HCT116 (cell line): Measurements from ENCODE around the gene WASF2. TPM values are rescaled to one million over a fixed set of nuclear protein-coding genes. Genes with fewer than 3 reads are reported as not detected.
"Not testable (repeated sequence)": the region's sequence is repeated elsewhere in the genome, so short reads cannot be mapped to it uniquely, and the experiment has no call there.

Experiments used
- ATAC-seq: fragments of 200-7000 bp; cut with Tn5 transposase; 2 replicates; pipeline ENCODE4 v1.9.1; 2020; ENCODE audit warnings: mild to moderate bottlenecking, moderate library complexity
- BruUV-seq: library from RNA; stranded (reverse); fragments of 400-500 nt; replicated peaks from 2 replicates; lab custom pipeline; 2021; lab: Mats Ljungman, UMichigan
- CTCF ChIA-PET: fragments of 300-600 bp; sonication (Branson Sonifier 250); formaldehyde crosslinking; loops from one replicate; lab custom pipeline; 2021; ENCODE audit warnings: antibody characterized with exemption; lab: Charles Lee
- POLR2A ChIA-PET: fragments of 300-600, 350-600 bp; sonication (Branson Sonifier 250); formaldehyde crosslinking; loops from one replicate; lab custom pipeline; 2021; ENCODE audit warnings: antibody characterized with exemption; lab: Charles Lee
- RAD21 ChIA-PET, 2 experiments: fragments of 300-600 bp; sonication (Branson Sonifier 250); formaldehyde crosslinking; loops; one replicate each; lab custom pipeline; 2023; ENCODE audit warnings: low total read pairs in 2 of 2; ENCODE audit not compliant: uncharacterized antibody in 2 of 2, unreplicated experiment in 2 of 2, low non-redundant PET in 1 of 2; lab: Charles Lee
- DNase-seq: peaks from one replicate; pipeline ENCODE4 v3.0.0-alpha.2; 2010; ENCODE audit warnings: low read depth, low spot score
- H2AFZ ChIP-seq: fragments of 200-600 bp; shearing (Covaris generic), sonication (generic); 2 replicates; pipeline ENCODE4 v1.6.1; 2017; ENCODE audit warnings: low read depth, mixed run types, mixed read lengths, antibody characterized with exemption, low read length; ENCODE audit not compliant: poor library complexity, severe bottlenecking
- H3K27ac ChIP-seq: 2 replicates; pipeline ENCODE4 v1.5.1; 2012; ENCODE audit warnings: low read depth, low read length
- H3K27me3 ChIP-seq: fragments of 200-600 bp; sonication (generic); 2 replicates; pipeline ENCODE4 v1.6.1; 2016; ENCODE audit warnings: mixed run types, low read length, mixed read lengths; ENCODE audit not compliant: insufficient read depth
- H3K36me3 ChIP-seq, 2 experiments: fragments of 200-500 bp in 1 of 2; fragments of 200-600 bp in 1 of 2; sonication (Bioruptor generic) in 1 of 2; sonication (generic) in 1 of 2; 2 replicates each; pipeline versions ENCODE4 v1.5.1 to v1.6.1; 2014 to 2016; ENCODE audit warnings: low read length in 2 of 2, inconsistent platforms in 1 of 2, mixed read lengths in 1 of 2, mixed run types in 1 of 2; ENCODE audit not compliant: insufficient read depth in 2 of 2, control insufficient read depth in 1 of 2
- H3K4me1 ChIP-seq, 2 experiments: fragments of 200-600 bp in 1 of 2; sonication (generic) in 1 of 2; 2 replicates each; pipeline versions ENCODE4 v1.5.1 to v1.6.1; 2012 to 2017; ENCODE audit warnings: low read length in 2 of 2, inconsistent platforms in 1 of 2, mild to moderate bottlenecking in 1 of 2, mixed read lengths in 1 of 2, mixed run types in 1 of 2, moderate library complexity in 1 of 2; ENCODE audit not compliant: insufficient read depth in 2 of 2, control insufficient read depth in 1 of 2
- H3K4me2 ChIP-seq: fragments of 200-600 bp; sonication (generic); 2 replicates; pipeline ENCODE4 v1.6.1; 2017; ENCODE audit warnings: mixed run types, low read length, mixed read lengths
- H3K4me3 ChIP-seq, 2 experiments: fragments of 200-600 bp in 1 of 2; sonication (generic) in 1 of 2; replicated peaks in 1 of 2; 2 replicates each; pipeline ENCODE4 v1.5.1; 2011 to 2016; ENCODE audit warnings: low read length in 2 of 2, control low read depth in 1 of 2, low read depth in 1 of 2, mild to moderate bottlenecking in 1 of 2, mixed read lengths in 1 of 2, mixed run types in 1 of 2
- H3K79me2 ChIP-seq: fragments of 200-600 bp; sonication (generic); 2 replicates; pipeline ENCODE4 v1.6.1; 2017; ENCODE audit warnings: mild to moderate bottlenecking, mixed run types, low read length, moderate library complexity, mixed read lengths; ENCODE audit not compliant: insufficient read depth
- H3K9ac ChIP-seq: fragments of 200-600 bp; sonication (generic); 2 replicates; pipeline ENCODE4 v1.6.1; 2016; ENCODE audit warnings: low read length, mixed read lengths
- H3K9me2 ChIP-seq: fragments of 200-600 bp; sonication (generic), shearing (Covaris generic); 2 replicates; pipeline ENCODE4 v1.6.1; 2017; ENCODE audit warnings: mixed run types, mild to moderate bottlenecking, moderate library complexity; ENCODE audit not compliant: insufficient read depth
- H3K9me3 ChIP-seq, 2 experiments: fragments of 200-500 bp in 1 of 2; fragments of 200-600 bp in 1 of 2; sonication (Bioruptor generic) in 1 of 2; sonication (generic) in 1 of 2; 2 replicates each; pipeline ENCODE4 v1.6.1; 2014 to 2017; ENCODE audit warnings: low read length in 2 of 2, mixed read lengths in 2 of 2, inconsistent platforms in 1 of 2, low read depth in 1 of 2, mild to moderate bottlenecking in 1 of 2, mixed run types in 1 of 2, moderate library complexity in 1 of 2; ENCODE audit not compliant: control insufficient read depth in 1 of 2, insufficient read depth in 1 of 2
- H4K20me1 ChIP-seq: fragments of 200-600 bp; sonication (generic), shearing (Covaris generic); 2 replicates; pipeline ENCODE4 v1.6.1; 2017; ENCODE audit warnings: mixed run types, mild to moderate bottlenecking, moderate library complexity; ENCODE audit not compliant: insufficient read depth
- CBX3 ChIP-seq: IDR thresholded peaks from 2 replicates; pipeline ENCODE4 v1.6.1; 2012; ENCODE audit warnings: low read depth
- EZH2 ChIP-seq: fragments of 200-600 bp; sonication (generic); IDR thresholded peaks from 2 replicates; pipeline ENCODE4 v1.6.1; 2017; ENCODE audit warnings: antibody characterized with exemption, mixed run types
- JUND ChIP-seq: IDR thresholded peaks from 2 replicates; pipeline ENCODE4 v1.6.1; 2012
- POLR2A ChIP-seq: IDR thresholded peaks from 2 replicates; pipeline ENCODE4 v1.7.0; 2011; ENCODE audit warnings: borderline replicate concordance; ENCODE audit not compliant: insufficient read depth, insufficient read length; ENCODE audit errors: extremely low read depth
- RAD21 ChIP-seq: IDR thresholded peaks from 2 replicates; pipeline ENCODE4 v1.6.1; 2012; ENCODE audit warnings: low read depth, mild to moderate bottlenecking
- SP1 ChIP-seq: IDR thresholded peaks from 2 replicates; pipeline ENCODE4 v1.6.1; 2012; ENCODE audit warnings: low read depth
- SRF ChIP-seq: IDR thresholded peaks from 2 replicates; pipeline ENCODE4 v1.6.1; 2012; ENCODE audit warnings: low read depth
- ZFX ChIP-seq: fragments of 450-650 bp; IDR thresholded peaks from 2 replicates; pipeline ENCODE4 v1.6.1; 2017
- intact Hi-C: fragments of 100-400 bp; cut with micrococcal nuclease; formaldehyde crosslinking; loops from 2 replicates; pipeline ENCODE4 v1.10.0; 2022
- total RNA-seq: library from RNA; stranded (reverse); gene quantifications from one replicate; pipeline ENCODE4 v1.2.1, GENCODE V29; 2021; ENCODE audit not compliant: unreplicated experiment
- TF ChIP-seq, protein P1 (sequence below): IDR thresholded peaks from 2 replicates; pipeline ENCODE4 v1.6.1; 2012
- TF ChIP-seq, protein P2 (sequence below), 3 experiments: fragments of 200-600 bp in 1 of 3; sonication (generic) in 1 of 3; IDR thresholded peaks in 2 of 3; conservative IDR thresholded peaks in 1 of 3; 2 replicates each; pipeline ENCODE4 v1.5.1; 2012 to 2017; ENCODE audit warnings: low read depth in 2 of 3, low read length in 2 of 3, antibody characterized with exemption in 1 of 3, borderline replicate concordance in 1 of 3, control low read depth in 1 of 3, mild to moderate bottlenecking in 1 of 3, mixed read lengths in 1 of 3, mixed run types in 1 of 3, moderate library complexity in 1 of 3; ENCODE audit not compliant: insufficient read depth in 1 of 3

The WASF2 gene
- total RNA-seq, 1 experiment from 2014 or later: 111 TPM

DNA sequence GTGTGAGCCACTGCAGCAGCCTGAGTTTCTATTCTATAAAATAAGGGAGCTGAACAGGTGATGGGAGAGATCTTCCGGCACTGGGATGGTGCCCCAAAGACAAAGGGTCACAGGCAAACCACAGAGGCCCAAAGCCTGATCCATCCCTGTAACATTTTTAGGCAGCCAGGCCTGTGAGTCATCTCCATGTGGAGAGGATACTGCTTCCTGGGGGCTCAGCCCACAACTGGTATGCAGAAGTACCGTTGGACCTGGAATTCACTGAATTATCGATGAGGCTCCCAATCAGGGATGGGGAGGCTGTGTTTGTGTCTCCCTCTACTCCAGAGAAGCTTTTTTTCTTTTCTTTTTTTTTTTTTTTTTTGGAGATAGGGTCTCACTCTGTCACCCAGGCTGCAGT lies 48.8 kb upstream of the WASF2 start:
- H2AFZ ChIP-seq: no peak overlapping the region

DNA sequence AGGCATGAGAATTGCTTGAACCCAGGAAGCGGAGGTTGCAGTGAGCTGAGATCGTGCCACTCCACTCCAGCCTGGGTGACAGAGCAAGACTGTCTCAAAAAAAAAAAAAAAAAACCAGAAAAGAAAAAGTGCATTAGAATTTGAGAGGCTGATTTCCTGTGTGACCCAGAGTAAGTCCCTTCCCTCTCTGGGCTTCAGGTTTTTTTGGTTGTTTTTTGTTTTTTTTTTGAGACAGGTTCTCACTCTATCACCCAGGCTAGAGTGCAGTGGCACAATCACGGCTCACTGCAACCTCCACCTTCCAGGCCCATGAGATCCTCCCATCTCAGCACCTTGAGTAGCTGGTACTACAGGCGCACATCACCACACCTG lies 48.3 kb upstream of the WASF2 start:
- Histone ChIP-seq H3K4me3 (peak overlapping the region in 1 of 2 experiments; percentile 2; a peak in 2 of 4 replicates), H3K4me1 (peaks cover 70 to 78% of the 10 kb centered on the region in 2 experiments), H3K9ac (peak overlapping the region; percentile 70), H3K79me2 (peaks cover 29% of the 10 kb centered on the region), H3K27ac (peak overlapping the region; percentile 91), H3K4me2 (peak overlapping the region; percentile 80)
- BruUV-seq, intact Hi-C loops, H3K9me3 ChIP-seq, H3K9me2 ChIP-seq, H2AFZ ChIP-seq, H3K36me3 ChIP-seq, H4K20me1 ChIP-seq, ATAC-seq, H3K27me3 ChIP-seq, DNase-seq: not testable (repeated sequence)
- CTCF ChIA-PET: interaction anchor here (0.7 to 3.7 kb wide), 3 partner anchors 19 to 154 kb away, joined by 3 to 19 read pairs (median 3); no protein-coding TSS in a partner anchor
- RAD21 ChIA-PET: interaction anchor here in 1 of 2 experiments (1.1 kb wide), 1 partner anchor 19 kb away, joined by 3 read pairs; no protein-coding TSS in a partner anchor
- POLR2A ChIA-PET: interaction anchor here (0.6 to 1.0 kb wide), 2 partner anchors 19 to 24 kb away, joined by 3 read pairs; no protein-coding TSS in a partner anchor

More for the DNA sequence above, 48.8 kb upstream of the WASF2 start:
- DNase-seq (no peak), ATAC-seq (peak; percentile 30)
- Histone ChIP-seq H3K4me1 (peaks cover 75 to 83% of the 10 kb centered on the region in 2 experiments), H3K36me3 (peaks cover 0 to 6% of the 10 kb centered on the region in 2 experiments; a peak in 1 of 4 replicates), H3K27ac (peak overlapping the region; percentile 91), H3K9ac (peak overlapping the region; percentile 70), H3K9me3 (no peaks in the 10 kb centered on the region), H3K9me2 (no peaks in the 10 kb centered on the region), H3K4me2 (peak overlapping the region; percentile 80)
- POLR2A ChIA-PET: no interaction called here
- RAD21 ChIA-PET: interaction anchor here in 1 of 2 experiments (1.1 kb wide), 1 partner anchor 18 kb away, joined by 3 read pairs; no protein-coding TSS in a partner anchor
- no peak for TF ChIP-seq RAD21
- TF ChIP-seq ZFX: no peak
- TF ChIP-seq, protein P1, sequence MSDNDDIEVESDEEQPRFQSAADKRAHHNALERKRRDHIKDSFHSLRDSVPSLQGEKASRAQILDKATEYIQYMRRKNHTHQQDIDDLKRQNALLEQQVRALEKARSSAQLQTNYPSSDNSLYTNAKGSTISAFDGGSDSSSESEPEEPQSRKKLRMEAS: no peak
- no peak for TF ChIP-seq EZH2
- no peak for TF ChIP-seq CBX3
- TF ChIP-seq SP1: no peak
- TF ChIP-seq, protein P2, sequence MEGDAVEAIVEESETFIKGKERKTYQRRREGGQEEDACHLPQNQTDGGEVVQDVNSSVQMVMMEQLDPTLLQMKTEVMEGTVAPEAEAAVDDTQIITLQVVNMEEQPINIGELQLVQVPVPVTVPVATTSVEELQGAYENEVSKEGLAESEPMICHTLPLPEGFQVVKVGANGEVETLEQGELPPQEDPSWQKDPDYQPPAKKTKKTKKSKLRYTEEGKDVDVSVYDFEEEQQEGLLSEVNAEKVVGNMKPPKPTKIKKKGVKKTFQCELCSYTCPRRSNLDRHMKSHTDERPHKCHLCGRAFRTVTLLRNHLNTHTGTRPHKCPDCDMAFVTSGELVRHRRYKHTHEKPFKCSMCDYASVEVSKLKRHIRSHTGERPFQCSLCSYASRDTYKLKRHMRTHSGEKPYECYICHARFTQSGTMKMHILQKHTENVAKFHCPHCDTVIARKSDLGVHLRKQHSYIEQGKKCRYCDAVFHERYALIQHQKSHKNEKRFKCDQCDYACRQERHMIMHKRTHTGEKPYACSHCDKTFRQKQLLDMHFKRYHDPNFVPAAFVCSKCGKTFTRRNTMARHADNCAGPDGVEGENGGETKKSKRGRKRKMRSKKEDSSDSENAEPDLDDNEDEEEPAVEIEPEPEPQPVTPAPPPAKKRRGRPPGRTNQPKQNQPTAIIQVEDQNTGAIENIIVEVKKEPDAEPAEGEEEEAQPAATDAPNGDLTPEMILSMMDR (IDR thresholded peaks at IDR 0.05 in 2 of 3, conservative IDR thresholded peaks at IDR 0.05 in 1 of 3; ENCODE audit: borderline replicate concordance in 1 of 3, insufficient read depth in 1 of 3, low read depth in 2 of 3, low read length in 2 of 3): no peak
- TF ChIP-seq SRF: no peak
- no peak for TF ChIP-seq POLR2A
- TF ChIP-seq JUND: no peak
- TF ChIP-seq, all 23 proteins: peak for 0
- H3K79me2 ChIP-seq: peaks cover 33% of the 10 kb centered on the region
- intact Hi-C loops: no loop called here
- CTCF ChIA-PET: interaction anchor here (1.1 to 3.7 kb wide), 2 partner anchors 18 to 30 kb away, joined by 3 to 19 read pairs; no protein-coding TSS in a partner anchor
- H3K4me3 ChIP-seq: peak overlapping the region in 1 of 2 experiments; percentile 2; a peak in 2 of 4 replicates
- BruUV-seq: no TSS peak
- H4K20me1 ChIP-seq: no peaks in the 10 kb centered on the region
- H3K27me3 ChIP-seq: no peaks in the 10 kb centered on the region
